Uterus (tissue), 2 donors: ENCODE data around the gene SSBP3.

Experiments used
- CTCF ChIP-seq, 4 experiments: fragments of 200-600 bp in 2 of 4; fragments of 450-650 bp in 2 of 4; sonication (generic) in 2 of 4; IDR thresholded peaks; one replicate each; pipeline ENCODE4 v1.5.1; 2016 to 2019; ENCODE audit warnings: antibody characterized with exemption in 4 of 4, mild to moderate bottlenecking in 2 of 4, moderate library complexity in 1 of 4
- POLR2A ChIP-seq, 2 donors: fragments of 450-650 bp; IDR thresholded peaks; one replicate each; pipeline ENCODE4 v1.6.1; 2016; ENCODE audit warnings: antibody characterized with exemption in 2 of 2, mild to moderate bottlenecking in 1 of 2, moderate library complexity in 1 of 2

- TF ChIP-seq CTCF (IDR thresholded peaks at IDR 0.05): no peak
- no peak for TF ChIP-seq POLR2A (IDR thresholded peaks at IDR 0.05)
Observed at GRCh38 chr1:54329312-54330003, 76.7 kb downstream of the SSBP3 start.
